ENCODE results near the gene MAP3K21. TPM values are rescaled to one million over a fixed set of nuclear protein-coding genes. Genes with fewer than 3 reads are reported as not detected.

The MAP3K21 gene
- polyA plus RNA-seq, 1 donor (not counting 4 experiments of a cell fraction or from before 2014, with no cell fraction given) = 6.4 TPM

DNA sequence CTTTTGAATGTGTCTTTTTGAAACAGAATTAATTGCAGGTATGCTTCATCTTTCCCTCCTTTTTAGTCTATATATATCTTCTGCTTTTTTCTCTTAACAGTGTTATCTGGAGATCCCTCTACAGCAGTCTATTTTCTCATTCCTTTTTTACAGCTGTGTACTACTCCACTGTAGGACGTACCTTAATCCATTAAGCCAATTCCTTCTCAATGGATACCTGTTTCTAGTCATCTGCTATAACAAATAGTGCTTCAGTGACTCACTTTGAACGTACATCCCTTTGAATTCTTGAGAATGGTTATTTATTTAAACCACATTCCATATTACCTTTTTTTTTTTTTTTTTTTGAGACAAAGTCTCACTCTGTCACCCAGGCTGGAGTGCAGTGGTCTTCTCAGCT lies 47.6 kb upstream of the MAP3K21 start:
- H3K79me2 ChIP-seq (ENCODE audit: control insufficient read depth, insufficient read depth, low read length) = peaks cover 54% of the 10 kb centered on the region
- no peak for DNase-seq (ENCODE audit: low read depth, low spot score)
- no peak overlapping the region for H3K9ac ChIP-seq (ENCODE audit: control insufficient read depth, extremely low read depth, insufficient read depth, low read length)
- dilution Hi-C loops (cut with MboI; ENCODE audit: extremely low pct_ligation_motif_present, low sequenced_read_pairs) = no loop called here
- H2AFZ ChIP-seq (ENCODE audit: control insufficient read depth, low read length) = no peak overlapping the region
- TF ChIP-seq, protein P1, sequence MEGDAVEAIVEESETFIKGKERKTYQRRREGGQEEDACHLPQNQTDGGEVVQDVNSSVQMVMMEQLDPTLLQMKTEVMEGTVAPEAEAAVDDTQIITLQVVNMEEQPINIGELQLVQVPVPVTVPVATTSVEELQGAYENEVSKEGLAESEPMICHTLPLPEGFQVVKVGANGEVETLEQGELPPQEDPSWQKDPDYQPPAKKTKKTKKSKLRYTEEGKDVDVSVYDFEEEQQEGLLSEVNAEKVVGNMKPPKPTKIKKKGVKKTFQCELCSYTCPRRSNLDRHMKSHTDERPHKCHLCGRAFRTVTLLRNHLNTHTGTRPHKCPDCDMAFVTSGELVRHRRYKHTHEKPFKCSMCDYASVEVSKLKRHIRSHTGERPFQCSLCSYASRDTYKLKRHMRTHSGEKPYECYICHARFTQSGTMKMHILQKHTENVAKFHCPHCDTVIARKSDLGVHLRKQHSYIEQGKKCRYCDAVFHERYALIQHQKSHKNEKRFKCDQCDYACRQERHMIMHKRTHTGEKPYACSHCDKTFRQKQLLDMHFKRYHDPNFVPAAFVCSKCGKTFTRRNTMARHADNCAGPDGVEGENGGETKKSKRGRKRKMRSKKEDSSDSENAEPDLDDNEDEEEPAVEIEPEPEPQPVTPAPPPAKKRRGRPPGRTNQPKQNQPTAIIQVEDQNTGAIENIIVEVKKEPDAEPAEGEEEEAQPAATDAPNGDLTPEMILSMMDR (optimal IDR thresholded peaks at IDR 0.05 in 1 of 3, IDR thresholded peaks at IDR 0.05 in 1 of 3, conservative IDR thresholded peaks at IDR 0.05 in 1 of 3; ENCODE audit: extremely low read depth in 1 of 3, insufficient read depth in 2 of 3, low read length in 3 of 3) = no peak
- no peak for TF ChIP-seq EZH2 (IDR thresholded peaks at IDR 0.05; ENCODE audit: low read length)
- no peaks in the 10 kb centered on the region for H4K20me1 ChIP-seq (ENCODE audit: control insufficient read depth, extremely low read depth, insufficient read depth, low read length)
- no peaks in the 10 kb centered on the region for H3K9me3 ChIP-seq (ENCODE audit: control insufficient read depth, low read depth, low read length)
- no peak overlapping the region for H3K4me2 ChIP-seq (ENCODE audit: control insufficient read depth, extremely low read depth, insufficient read depth, low read depth, low read length)
- peaks cover 6% of the 10 kb centered on the region for H3K4me1 ChIP-seq (ENCODE audit: control insufficient read depth, extremely low read depth, insufficient read depth, low read length)
- no peaks in the 10 kb centered on the region for H3K9me1 ChIP-seq (ENCODE audit: control insufficient read depth, extremely low read depth, insufficient read depth, low read length)
- H3K27ac ChIP-seq (ENCODE audit: control insufficient read depth, insufficient read depth, low read length) = no peak overlapping the region
- no peak for FAIRE-seq
- no peaks in the 10 kb centered on the region for H3K36me3 ChIP-seq (ENCODE audit: control insufficient read depth in 2 of 2, extremely low read depth in 1 of 2, insufficient read depth in 2 of 2, low read length in 2 of 2)
- no peak overlapping the region for H3K4me3 ChIP-seq (ENCODE audit: control insufficient read depth in 2 of 3, extremely low read depth in 1 of 3, insufficient read depth in 2 of 3, low read depth in 1 of 3, low read length in 3 of 3)
- H3K27me3 ChIP-seq (ENCODE audit: control insufficient read depth, extremely low read depth, insufficient read depth, low read length) = no peaks in the 10 kb centered on the region

DNA sequence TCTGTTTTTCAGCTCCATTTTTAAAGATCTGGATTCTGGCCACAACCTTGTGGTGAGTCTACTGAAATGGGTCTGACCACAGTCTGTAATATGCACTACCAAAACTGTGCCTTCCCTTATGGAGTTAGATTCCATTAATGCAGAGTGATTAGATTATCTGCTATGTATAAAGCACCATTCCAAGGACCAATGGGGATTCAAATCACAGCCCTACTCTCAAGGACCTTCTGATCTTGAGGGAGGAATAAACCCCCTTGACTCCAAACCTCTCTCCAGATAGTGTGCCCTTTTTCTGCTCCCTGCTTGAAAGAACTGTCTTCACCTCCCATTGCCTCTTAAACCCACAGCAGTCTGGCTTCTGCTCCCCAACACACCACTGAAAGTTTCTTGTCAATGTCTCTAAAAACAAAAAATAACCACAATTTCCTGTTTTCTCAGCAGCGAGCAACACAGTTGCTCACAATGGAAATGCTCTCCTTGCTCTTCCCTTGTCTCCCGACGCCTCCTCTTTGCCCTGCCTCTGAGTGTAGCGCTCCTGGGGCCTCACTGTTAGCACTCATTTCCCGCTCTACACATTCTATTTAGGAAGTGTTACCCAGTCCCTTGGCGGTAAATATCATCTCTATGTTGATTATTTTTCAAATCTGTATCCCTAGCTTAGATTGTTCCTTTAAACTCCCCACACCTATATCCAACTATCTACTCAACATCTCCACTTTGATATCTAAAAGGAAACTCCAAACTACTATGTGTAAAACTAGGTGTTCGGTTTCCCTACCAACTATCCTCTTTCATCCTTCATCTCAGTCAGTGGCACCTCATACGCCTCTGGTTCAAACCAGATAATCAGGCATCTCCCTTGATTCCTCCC lies 45.6 kb upstream of the MAP3K21 start:
- no peak for FAIRE-seq
- Histone ChIP-seq H3K4me1 (ENCODE audit: control insufficient read depth, extremely low read depth, insufficient read depth, low read length) (peaks cover 6% of the 10 kb centered on the region), H3K36me3 (ENCODE audit: control insufficient read depth in 2 of 2, extremely low read depth in 1 of 2, insufficient read depth in 2 of 2, low read length in 2 of 2) (peaks cover 0 to 3% of the 10 kb centered on the region in 2 experiments), H3K27me3 (ENCODE audit: control insufficient read depth, extremely low read depth, insufficient read depth, low read length) (no peaks in the 10 kb centered on the region), H3K27ac (ENCODE audit: control insufficient read depth, insufficient read depth, low read length) (no peak overlapping the region), H3K9me3 (ENCODE audit: control insufficient read depth, low read depth, low read length) (no peaks in the 10 kb centered on the region), H3K9me1 (ENCODE audit: control insufficient read depth, extremely low read depth, insufficient read depth, low read length) (no peaks in the 10 kb centered on the region), H3K79me2 (ENCODE audit: control insufficient read depth, insufficient read depth, low read length) (peaks cover 54% of the 10 kb centered on the region), H3K9ac (ENCODE audit: control insufficient read depth, extremely low read depth, insufficient read depth, low read length) (no peak overlapping the region), H3K4me3 (ENCODE audit: control insufficient read depth in 2 of 3, extremely low read depth in 1 of 3, insufficient read depth in 2 of 3, low read depth in 1 of 3, low read length in 3 of 3) (no peak overlapping the region), H3K4me2 (ENCODE audit: control insufficient read depth, extremely low read depth, insufficient read depth, low read depth, low read length) (no peak overlapping the region), H4K20me1 (ENCODE audit: control insufficient read depth, extremely low read depth, insufficient read depth, low read length) (no peaks in the 10 kb centered on the region), H2AFZ (ENCODE audit: control insufficient read depth, low read length) (no peak overlapping the region)
- no peak for DNase-seq (ENCODE audit: low read depth, low spot score)
- TF ChIP-seq, protein P1 (optimal IDR thresholded peaks at IDR 0.05 in 1 of 3, IDR thresholded peaks at IDR 0.05 in 1 of 3, conservative IDR thresholded peaks at IDR 0.05 in 1 of 3; ENCODE audit: extremely low read depth in 1 of 3, insufficient read depth in 2 of 3, low read length in 3 of 3) = no peak
- no peak for TF ChIP-seq EZH2 (IDR thresholded peaks at IDR 0.05; ENCODE audit: low read length)
- dilution Hi-C loops (cut with MboI; ENCODE audit: extremely low pct_ligation_motif_present, low sequenced_read_pairs) = no loop called here

Measured in keratinocyte (primary cell).